Transverse colon (tissue), 3 donors: Measurements from ENCODE around the gene JHY.

Source experiments
- POLR2A ChIP-seq: fragments of 450-650 bp; IDR thresholded peaks from one replicate; pipeline ENCODE4 v1.6.1; 2016; ENCODE audit warnings: antibody characterized with exemption, mild to moderate bottlenecking, moderate library complexity
- TF ChIP-seq, protein P1 (sequence below), 5 experiments: fragments of 200-600 bp in 3 of 5; fragments of 450-650 bp in 2 of 5; sonication (generic) in 3 of 5; IDR thresholded peaks; 1 replicate in 2 of 5; 2 replicates in 3 of 5; pipeline ENCODE4 v1.5.1; 2016 to 2017; ENCODE audit warnings: antibody characterized with exemption in 5 of 5, inconsistent platforms in 3 of 5, mild to moderate bottlenecking in 2 of 5, moderate library complexity in 1 of 5

DNA sequence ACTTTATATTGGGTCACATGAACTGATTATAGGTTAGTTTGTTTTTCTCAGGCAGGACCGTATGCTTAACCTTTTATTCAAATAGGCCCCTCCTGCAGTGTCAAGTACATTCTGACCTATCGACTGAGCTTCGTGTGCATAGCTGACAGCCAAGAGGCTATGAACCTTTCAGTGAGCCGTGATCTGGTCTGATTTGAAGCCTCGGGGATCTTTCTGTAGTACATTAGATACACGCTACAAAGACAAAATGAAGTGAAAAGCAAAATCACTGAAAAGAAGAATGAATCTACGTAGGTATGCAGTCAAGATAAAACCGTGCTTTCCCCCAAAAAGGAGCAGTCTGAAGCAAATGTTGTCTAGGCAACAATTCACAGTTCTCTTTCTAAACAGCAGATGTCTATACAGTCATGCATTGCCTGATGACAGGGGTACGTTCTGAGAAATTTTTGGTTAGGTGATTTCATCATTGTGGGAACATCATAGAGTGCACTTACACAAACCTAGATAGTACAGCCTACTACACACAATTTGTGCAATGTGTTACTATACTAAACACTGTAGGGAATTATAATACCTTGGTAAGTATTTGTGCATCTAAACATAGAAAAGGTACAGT lies 18.1 kb downstream of the JHY start:
- TF ChIP-seq, protein P1, sequence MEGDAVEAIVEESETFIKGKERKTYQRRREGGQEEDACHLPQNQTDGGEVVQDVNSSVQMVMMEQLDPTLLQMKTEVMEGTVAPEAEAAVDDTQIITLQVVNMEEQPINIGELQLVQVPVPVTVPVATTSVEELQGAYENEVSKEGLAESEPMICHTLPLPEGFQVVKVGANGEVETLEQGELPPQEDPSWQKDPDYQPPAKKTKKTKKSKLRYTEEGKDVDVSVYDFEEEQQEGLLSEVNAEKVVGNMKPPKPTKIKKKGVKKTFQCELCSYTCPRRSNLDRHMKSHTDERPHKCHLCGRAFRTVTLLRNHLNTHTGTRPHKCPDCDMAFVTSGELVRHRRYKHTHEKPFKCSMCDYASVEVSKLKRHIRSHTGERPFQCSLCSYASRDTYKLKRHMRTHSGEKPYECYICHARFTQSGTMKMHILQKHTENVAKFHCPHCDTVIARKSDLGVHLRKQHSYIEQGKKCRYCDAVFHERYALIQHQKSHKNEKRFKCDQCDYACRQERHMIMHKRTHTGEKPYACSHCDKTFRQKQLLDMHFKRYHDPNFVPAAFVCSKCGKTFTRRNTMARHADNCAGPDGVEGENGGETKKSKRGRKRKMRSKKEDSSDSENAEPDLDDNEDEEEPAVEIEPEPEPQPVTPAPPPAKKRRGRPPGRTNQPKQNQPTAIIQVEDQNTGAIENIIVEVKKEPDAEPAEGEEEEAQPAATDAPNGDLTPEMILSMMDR (IDR thresholded peaks at IDR 0.05) = no peak
- TF ChIP-seq POLR2A = no peak
